ENCODE measurements around the gene A1BG. TPM values are rescaled to one million over a fixed set of nuclear protein-coding genes. Genes with fewer than 3 reads are reported as not detected.

Gene A1BG
- total RNA-seq, 4 donors from 2014 or later, result 86.1 to 165 (median 97.6) TPM

- Histone ChIP-seq H3K4me3 (peak overlapping the region; percentile 68 to 96 (median 82)), H3K27ac (peak overlapping the region; percentile 86 to 99 (median 96)), H3K36me3 (peaks cover 0 to 31% (median 0%) of the 10 kb centered on the region in 3 donors), H3K4me1 (peaks cover 0 to 69% (median 29%) of the 10 kb centered on the region in 4 donors), H3K27me3 (no peaks in the 10 kb centered on the region), H3K9me3 (no peaks in the 10 kb centered on the region)
- no peak for DNase-seq (ENCODE audit: low spot score in 2 of 2)
- TF ChIP-seq CTCF (IDR thresholded peaks at IDR 0.05) (no peak), EP300 (IDR thresholded peaks at IDR 0.05) (no peak), POLR2A (IDR thresholded peaks at IDR 0.05) (no peak)
- 6 to 23% methylated on average over 12 to 36 of the region's 36 CpGs for WGBS, 2 donors
Measured at GRCh38 chr19:58385891-58386575, 32.7 kb upstream of the A1BG start.

GRCh38 chr19:58385313-58385890, 32.1 kb upstream of the A1BG start:
- no peak for TF ChIP-seq CTCF (IDR thresholded peaks at IDR 0.05)
- TF ChIP-seq POLR2A (IDR thresholded peaks at IDR 0.05), result no peak
- no peak for TF ChIP-seq EP300 (IDR thresholded peaks at IDR 0.05)
- WGBS, 2 donors, result 70 to 76% methylated on average over 7 to 9 of the region's 9 CpGs
- H3K4me3 ChIP-seq, result peak overlapping the region in 2 of 4 donors; percentile 76 to 96
- peaks cover 0 to 25% (median 0%) of the 10 kb centered on the region in 3 donors for H3K36me3 ChIP-seq
- no peaks in the 10 kb centered on the region for H3K27me3 ChIP-seq
- no peaks in the 10 kb centered on the region for H3K9me3 ChIP-seq
- no peak for DNase-seq (ENCODE audit: low spot score in 2 of 2)
- peaks cover 0 to 63% (median 29%) of the 10 kb centered on the region in 4 donors for H3K4me1 ChIP-seq
- peak overlapping the region in 3 of 4 donors; percentile 93 to 99 (median 99) for H3K27ac ChIP-seq

GRCh38 chr19:58382997-58383603, 29.8 kb upstream of the A1BG start:
- Histone ChIP-seq H3K27ac (no peak overlapping the region), H3K9me3 (no peaks in the 10 kb centered on the region), H3K4me1 (peaks cover 0 to 55% (median 36%) of the 10 kb centered on the region in 4 donors), H3K4me3 (no peak overlapping the region), H3K36me3 (peaks cover 0 to 4% (median 0%) of the 10 kb centered on the region in 3 donors), H3K27me3 (no peaks in the 10 kb centered on the region)
- WGBS, 2 donors, result 86 to 90% methylated on average over 6 of the region's 6 CpGs
- DNase-seq (ENCODE audit: low spot score in 2 of 2), result no peak
- no peak for TF ChIP-seq CTCF (IDR thresholded peaks at IDR 0.05)
- TF ChIP-seq EP300 (IDR thresholded peaks at IDR 0.05), result no peak
- TF ChIP-seq POLR2A (IDR thresholded peaks at IDR 0.05), result no peak

GRCh38 chr19:58381460-58382212, 28.3 kb upstream of the A1BG start:
- Histone ChIP-seq H3K9me3 (no peaks in the 10 kb centered on the region), H3K27ac (peak overlapping the region in 3 of 4 donors; percentile 93 to 96 (median 95)), H3K4me1 (peaks cover 0 to 47% (median 30%) of the 10 kb centered on the region in 4 donors), H3K27me3 (no peaks in the 10 kb centered on the region), H3K4me3 (peak overlapping the region; percentile 46 to 93 (median 79)), H3K36me3 (no peaks in the 10 kb centered on the region)
- WGBS, 2 donors, result 31 to 34% methylated on average over 26 of the region's 26 CpGs
- DNase-seq (ENCODE audit: low spot score in 2 of 2), result no peak
- TF ChIP-seq EP300 (IDR thresholded peaks at IDR 0.05), result no peak

- DNase-seq (ENCODE audit: low spot score in 2 of 2), result peak; percentile 96 to 97
- no peaks in the 10 kb centered on the region for H3K36me3 ChIP-seq
- H3K9me3 ChIP-seq, result no peaks in the 10 kb centered on the region
- TF ChIP-seq POLR2A (IDR thresholded peaks at IDR 0.05) (peak; percentile 77 to 85), CTCF (IDR thresholded peaks at IDR 0.05) (peak in 2 of 5 experiments; percentile 55 to 75), EP300 (IDR thresholded peaks at IDR 0.05) (peak; percentile 26 to 90)
- WGBS, 2 donors, result 0 to 1% methylated on average over 24 to 66 of the region's 83 CpGs
- peak within 1 kb of the TSS; percentile 83 to 96 (median 94) for H3K27ac ChIP-seq
- H3K27me3 ChIP-seq, result no peaks in the 10 kb centered on the region
- peaks cover 0 to 43% (median 26%) of the 10 kb centered on the region in 4 donors for H3K4me1 ChIP-seq
- peak within 1 kb of the TSS; percentile 46 to 93 (median 79) for H3K4me3 ChIP-seq
Measured at GRCh38 chr19:58380662-58381459, 27.6 kb upstream of the A1BG start, which contains the start of gene ZNF837. Gene ZNF837 (minus strand): TSS chr19:58381030. CDS start chr19:58369332, 11,698 bp downstream.

Measured in tibial nerve (tissue), 4 donors.